Left kidney (tissue), 2 donors: ENCODE results near the gene TJP2. TPM values are rescaled to one million over a fixed set of nuclear protein-coding genes. Genes with fewer than 3 reads are reported as not detected.

Experiments used
- DNase-seq: peaks from one replicate; pipeline ENCODE4 v3.0.0-alpha.2; 2013
- polyA plus RNA-seq: library from polyadenylated mRNA; unstranded; fragments of 120-200 nt; gene quantifications from one replicate; pipeline ENCODE4 v1.2.1, GENCODE V29; 2013; ENCODE audit not compliant: insufficient read length

Gene TJP2
- polyA plus RNA-seq, 1 donor = 108 TPM

DNA sequence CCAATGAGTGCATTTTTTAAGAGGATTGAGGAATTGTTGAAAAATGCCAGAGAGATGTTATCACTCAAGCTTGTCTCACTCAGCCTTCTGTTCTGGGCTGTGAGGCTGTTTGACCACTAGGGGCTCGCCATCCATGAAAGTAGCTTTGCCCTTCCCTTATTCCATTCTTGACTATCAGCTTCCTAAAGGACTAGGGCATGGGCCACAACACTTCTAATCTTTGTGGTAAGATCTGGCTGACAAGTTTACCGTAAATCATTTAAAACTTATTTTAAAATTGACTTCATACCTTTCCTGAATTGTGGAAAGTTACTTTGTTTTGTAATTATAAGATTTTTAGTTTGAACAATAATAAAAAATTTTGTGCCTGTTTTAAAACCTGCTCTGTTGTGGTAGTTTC is 49.5 kb downstream of the TJP2 start:
- DNase-seq = peak; percentile 25

- no peak for DNase-seq
Measured at GRCh38 chr9:69229367-69229766, 55.3 kb downstream of the TJP2 start.

DNA sequence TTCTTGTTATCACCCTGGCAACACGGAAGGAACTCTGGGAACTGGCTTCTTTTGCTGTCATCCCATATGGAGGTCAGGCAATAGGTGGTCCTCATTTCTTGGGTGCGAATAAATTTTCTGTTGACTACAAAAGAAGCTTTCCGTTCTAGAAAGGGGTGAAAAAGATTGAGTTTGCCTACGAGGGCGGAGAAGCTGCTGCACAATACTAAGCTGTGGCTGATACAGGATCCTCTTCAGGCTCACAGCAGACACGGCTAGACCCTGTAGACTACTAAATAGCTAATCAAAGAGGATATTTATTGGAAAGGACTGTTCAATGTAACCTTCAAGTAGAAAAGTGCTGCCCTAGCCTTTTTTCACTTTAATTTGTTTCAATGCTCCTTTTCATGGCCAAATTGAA is 58.1 kb downstream of the TJP2 start:
- DNase-seq = no peak

GRCh38 chr9:69234683-69235082 is 60.6 kb downstream of the TJP2 start:
- no peak for DNase-seq

- no peak for DNase-seq
Measured at GRCh38 chr9:69236188-69236587, 62.1 kb downstream of the TJP2 start.

DNA sequence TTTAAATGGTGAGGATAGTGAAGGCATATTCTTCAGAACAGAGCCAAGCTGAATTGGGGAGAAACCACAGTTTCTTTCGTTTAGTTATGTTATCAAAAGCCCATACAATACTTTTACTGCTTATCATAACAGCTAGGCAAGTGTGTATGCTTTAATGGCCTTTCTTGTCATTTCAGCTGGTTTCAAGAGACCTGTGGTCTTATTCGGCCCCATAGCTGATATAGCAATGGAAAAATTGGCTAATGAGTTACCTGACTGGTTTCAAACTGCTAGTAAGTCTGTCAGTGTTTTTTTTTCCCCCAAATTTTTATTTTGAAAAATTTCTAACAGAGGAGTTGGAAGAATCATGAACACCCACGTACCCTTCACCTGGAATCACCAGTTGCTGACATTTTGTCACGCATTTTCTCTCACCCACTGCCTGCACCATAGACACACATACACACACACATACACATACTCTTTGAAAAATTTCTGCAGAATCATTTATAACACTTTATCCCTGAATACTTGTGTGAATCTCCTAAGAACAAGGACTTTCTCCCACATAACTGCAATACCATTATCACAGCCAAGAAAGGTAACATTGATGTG is 63.7 kb downstream of the TJP2 start:
- no peak for DNase-seq

GRCh38 chr9:69243116-69243515 is 69.0 kb downstream of the TJP2 start:
- no peak for DNase-seq

GRCh38 chr9:69246629-69247028 is 72.6 kb downstream of the TJP2 start:
- no peak for DNase-seq

- no peak for DNase-seq
Measured at GRCh38 chr9:69248005-69248404, 73.9 kb downstream of the TJP2 start.

DNA sequence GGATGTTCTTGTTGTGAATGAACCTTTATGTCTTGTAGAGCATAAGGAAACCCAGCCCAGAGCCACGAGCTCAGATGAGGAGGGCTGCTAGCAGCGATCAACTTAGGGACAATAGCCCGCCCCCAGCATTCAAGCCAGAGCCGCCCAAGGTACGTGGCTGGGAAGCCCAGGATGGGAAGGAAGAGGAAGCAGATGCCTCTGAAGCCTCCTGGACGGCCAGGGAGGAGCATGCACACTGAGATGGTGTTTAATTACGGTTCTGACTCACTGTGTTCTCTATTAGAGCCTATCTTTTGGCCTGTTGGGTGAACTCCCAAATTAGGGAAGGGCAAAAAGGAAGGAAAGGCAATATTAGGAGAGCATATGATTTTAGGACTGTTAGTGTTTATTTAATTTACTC is 75.3 kb downstream of the TJP2 start:
- DNase-seq = no peak

DNA sequence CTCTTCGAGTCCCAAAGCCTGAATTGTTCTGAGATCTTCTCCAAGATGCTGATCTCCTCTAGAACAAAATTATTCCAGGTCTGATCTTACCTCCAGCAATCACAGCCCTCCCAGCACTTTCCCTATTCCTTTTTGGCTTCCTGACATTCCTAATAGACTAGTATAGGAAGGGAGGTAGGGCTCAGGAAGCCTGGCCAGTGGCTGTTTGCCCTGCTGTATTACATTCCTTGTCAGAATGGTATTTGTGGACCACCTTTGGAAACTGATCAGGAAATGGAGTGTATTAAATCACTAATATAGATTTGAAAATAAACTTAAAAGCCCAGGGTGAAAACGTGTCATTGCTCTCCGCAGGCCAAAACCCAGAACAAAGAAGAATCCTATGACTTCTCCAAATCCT is 76.6 kb downstream of the TJP2 start:
- no peak for DNase-seq

- DNase-seq = no peak
Measured at GRCh38 chr9:69252436-69252835, 78.4 kb downstream of the TJP2 start.

- DNase-seq = no peak
Measured at GRCh38 chr9:69253057-69253456, 79.0 kb downstream of the TJP2 start.

DNA sequence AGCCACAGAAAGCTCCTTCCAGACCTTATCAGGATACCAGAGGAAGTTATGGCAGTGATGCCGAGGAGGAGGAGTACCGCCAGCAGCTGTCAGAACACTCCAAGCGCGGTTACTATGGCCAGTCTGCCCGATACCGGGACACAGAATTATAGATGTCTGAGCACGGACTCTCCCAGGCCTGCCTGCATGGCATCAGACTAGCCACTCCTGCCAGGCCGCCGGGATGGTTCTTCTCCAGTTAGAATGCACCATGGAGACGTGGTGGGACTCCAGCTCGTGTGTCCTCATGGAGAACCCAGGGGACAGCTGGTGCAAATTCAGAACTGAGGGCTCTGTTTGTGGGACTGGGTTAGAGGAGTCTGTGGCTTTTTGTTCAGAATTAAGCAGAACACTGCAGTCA is 80.1 kb downstream of the TJP2 start:
- no peak for DNase-seq

DNA sequence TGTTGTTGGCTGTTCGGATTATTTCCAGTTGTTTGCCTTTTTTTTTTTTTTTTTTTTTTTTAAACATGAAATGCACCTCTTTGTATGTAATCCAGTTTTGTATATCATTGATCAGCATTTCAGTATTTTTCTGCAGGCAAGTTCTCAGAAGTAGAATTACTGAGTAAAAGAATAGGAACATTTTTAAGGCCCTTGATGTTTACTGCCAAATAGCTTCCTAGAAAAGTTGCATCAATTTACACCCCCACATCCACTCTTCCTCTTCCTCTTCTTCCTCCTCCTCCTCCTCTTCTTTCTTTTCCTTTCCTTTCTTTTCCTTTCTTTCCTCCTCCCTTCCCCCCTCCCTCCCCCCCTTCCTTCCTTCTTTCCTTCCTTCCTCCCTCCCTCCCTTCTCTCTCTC is 81.5 kb downstream of the TJP2 start:
- no peak for DNase-seq

DNA sequence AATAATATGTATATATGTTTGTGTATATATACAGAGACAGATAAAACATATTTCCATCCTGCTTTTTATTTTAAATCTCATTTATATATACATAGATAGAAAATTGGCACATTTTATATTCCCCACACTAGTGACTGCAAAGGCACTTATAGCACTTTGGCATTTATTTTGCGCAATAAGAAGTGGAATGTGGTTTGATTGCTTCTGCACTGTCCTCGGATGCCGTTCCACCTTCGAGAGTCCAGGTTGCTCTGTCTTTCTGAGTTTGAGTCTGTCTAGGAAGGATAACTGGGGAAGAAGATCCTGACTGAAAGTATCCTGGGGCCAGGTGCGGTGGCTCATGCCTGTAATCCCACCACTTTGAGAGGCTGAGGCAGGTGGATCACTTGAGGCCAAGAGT is 84.5 kb downstream of the TJP2 start:
- no peak for DNase-seq

- DNase-seq = no peak
Measured at GRCh38 chr9:69260161-69260560, 86.1 kb downstream of the TJP2 start.

DNA sequence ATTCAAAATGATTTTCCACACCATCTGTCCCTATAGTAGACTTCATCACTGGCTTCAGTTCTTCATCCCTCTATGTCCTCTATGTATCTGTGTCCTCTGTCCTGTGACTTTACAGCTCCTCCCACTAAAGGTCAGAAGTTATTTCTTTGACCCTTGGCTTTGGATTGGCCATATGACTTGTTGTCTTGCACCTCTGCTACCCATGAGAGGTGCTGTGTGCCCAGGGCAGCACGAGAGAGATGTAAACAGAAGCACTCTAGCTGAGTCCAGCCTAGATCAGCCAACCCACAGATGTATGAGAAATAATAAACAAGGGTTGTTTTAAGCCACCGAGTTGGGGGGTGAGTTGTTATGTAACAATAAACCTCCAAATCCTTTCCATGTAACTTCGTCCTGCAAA is 87.6 kb downstream of the TJP2 start:
- DNase-seq = no peak

DNA sequence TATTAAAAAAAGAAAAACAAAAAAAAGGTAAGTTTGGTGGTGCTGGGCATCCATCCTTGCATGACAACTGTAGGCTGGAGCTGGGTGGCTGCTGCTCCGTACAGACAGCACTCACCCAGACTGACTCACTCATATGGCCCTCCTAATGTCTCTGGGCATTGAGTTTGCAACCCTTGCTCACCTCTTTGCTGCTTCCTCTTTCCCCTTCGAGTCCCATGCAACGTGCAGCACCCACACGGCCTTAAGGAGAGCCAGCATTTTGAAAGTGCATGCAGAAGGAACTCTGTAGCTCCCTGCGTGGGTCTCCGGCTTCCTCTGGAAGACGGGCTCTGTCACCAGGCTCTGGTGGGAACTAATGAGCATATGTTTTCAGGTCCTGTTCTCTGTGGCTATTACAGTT is 90.4 kb downstream of the TJP2 start:
- DNase-seq = no peak

GRCh38 chr9:69265891-69266290 is 91.8 kb downstream of the TJP2 start:
- no peak for DNase-seq

DNA sequence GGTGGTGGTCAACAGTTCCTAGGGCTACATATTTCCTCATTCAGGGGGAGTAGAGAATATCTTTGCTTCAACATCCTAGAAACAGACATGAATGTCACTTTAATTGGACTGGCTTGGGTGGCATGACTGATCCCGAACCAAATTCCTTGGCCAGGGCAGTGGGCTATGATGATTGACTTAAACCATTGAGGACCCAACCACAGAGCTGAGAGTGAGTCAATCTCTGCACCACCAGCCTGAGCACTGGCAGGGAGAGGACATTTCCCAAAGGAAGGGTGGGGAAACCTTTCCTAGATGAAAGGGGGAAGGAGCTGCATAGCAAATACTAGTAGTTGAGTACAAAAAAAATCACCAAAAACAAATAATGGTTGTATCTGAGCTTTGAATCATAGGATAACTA is 98.1 kb downstream of the TJP2 start:
- DNase-seq = no peak

DNA sequence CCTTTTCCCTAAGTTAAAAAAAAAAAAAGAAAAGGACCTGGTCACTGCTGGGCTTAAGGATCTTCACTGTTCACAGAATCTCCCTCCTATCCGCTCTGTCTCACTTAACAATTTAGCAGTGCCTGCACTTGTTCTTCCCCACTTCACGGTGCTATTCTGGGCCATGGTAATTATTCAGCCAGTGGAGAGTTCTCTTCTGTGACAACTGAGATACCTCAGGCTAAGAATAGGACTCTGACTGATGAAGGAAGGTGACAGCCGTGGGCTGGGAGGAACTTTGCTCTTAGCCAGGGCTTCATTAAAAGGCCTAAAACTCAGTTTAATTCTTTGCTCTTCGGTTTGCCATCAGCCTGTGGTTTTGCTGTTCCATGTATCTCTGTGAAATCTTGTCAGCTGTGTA is 99.1 kb downstream of the TJP2 start:
- DNase-seq = no peak

DNA sequence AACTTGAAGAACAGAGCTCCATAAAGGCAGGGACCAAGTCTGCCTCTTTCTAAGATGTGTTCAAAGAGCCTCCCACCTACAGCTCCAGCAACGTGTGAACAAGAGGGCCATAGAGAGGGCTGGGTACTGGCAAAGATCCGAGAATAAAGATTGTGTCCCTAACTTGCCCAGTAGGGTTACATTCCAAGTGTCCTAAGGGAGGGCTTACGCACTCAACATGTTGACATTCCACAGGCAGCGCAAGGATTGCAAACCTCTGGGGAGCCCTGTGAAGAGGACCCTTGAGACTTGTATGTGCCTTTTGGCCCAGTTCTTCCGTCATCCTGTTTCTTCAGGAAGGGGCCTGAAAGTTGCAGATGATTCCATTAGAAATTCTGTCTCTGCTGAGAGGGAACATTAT is 102.7 kb downstream of the TJP2 start:
- no peak for DNase-seq

DNA sequence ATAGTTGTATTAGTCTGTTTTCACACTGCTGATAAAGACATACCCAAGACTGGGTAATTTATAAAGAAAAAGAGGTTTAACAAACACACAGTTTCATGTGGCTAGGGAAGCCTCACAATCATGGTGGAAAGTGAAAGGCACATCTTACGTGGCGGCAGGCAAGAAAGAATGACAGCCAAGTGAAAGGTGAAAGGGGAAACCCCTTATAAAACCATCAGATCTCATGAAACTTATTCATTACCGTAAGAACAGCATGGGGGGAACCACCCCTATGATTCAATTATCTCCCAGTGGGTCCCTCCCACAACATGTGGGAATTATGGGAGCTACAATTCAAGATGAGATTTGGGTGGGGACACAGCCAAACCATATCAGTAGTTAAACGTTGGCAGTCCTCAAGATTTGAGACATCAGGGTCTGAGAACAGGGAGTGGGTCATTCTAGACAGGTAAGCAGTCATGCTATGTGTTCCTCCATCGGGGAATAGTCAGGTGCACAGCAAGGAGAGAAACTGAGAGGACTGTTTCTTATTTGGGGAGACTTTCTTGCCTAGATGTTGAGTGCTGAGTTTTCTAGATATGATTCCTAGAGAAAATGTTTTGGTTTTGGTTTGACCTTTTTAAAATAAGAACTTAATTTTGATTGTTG is 105.1 kb downstream of the TJP2 start:
- DNase-seq = no peak

DNA sequence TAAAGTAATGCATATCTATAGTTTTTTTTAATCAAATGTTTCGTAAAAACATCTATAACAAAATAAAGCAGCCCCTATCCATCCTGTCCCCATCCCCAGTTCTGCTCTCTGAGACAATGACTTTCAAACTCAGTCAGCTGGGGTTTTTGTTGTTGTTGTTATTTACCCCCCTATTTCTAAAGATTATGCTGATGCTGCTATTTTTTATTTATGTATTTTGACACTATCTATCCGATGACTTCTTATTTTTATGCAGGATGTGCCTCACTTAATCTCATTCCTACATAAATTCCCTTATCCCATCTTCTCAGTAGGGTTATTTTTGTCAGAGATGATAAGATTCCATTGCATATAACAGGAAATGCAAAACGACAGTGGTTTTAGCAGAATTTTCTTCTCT is 105.7 kb downstream of the TJP2 start:
- no peak for DNase-seq
